ENCODE data around the gene SNPH. TPM values are rescaled to one million over a fixed set of nuclear protein-coding genes. Genes with fewer than 3 reads are reported as not detected.
A peak's percentile ranks its signal among the peaks of the same experiment; 100 is the strongest.

SNPH gene
- total and polyA plus RNA-seq, 11 donors, result 4.3 to 17.4 (median 11.1) TPM

GRCh38 chr20:1335961-1336698 lies 70.0 kb downstream of the SNPH start:
- no peak for ATAC-seq

GRCh38 chr20:1336699-1337367 lies 70.7 kb downstream of the SNPH start:
- Histone ChIP-seq H3K4me3 (peak overlapping the region in 3 of 12 donors; percentile 6 to 13 (median 10)), H3K9me3 (no peaks in the 10 kb centered on the region), H3K4me1 (peaks cover 9 to 50% (median 28%) of the 10 kb centered on the region in 12 donors), H3K27ac (peak overlapping the region; percentile 65 to 85 (median 75)), H3K27me3 (no peaks in the 10 kb centered on the region), H3K36me3 (peaks cover 0 to 11% (median 4%) of the 10 kb centered on the region in 9 donors)
- ATAC-seq (peak; percentile 91 to 97 (median 94)), DNase-seq (peak; percentile 87 to 91 (median 89))
- no peak for TF ChIP-seq POLR2A (IDR thresholded peaks at IDR 0.05)
- no peak for TF ChIP-seq CTCF (IDR thresholded peaks at IDR 0.05)
- WGBS, 4 donors, result 22 to 35% (median 24%) methylated on average over 14 of the region's 14 CpGs
- intact Hi-C loops (cut with DNase I), result loop anchor here in 2 of 10 donors (5.0 kb wide), 3 partner anchors 35 to 55 kb away; partner anchors contain the start of gene FKBP1A (in 1 of the 2)

More at GRCh38 chr20:1335961-1336698, 70.0 kb downstream of the SNPH start:
- Histone ChIP-seq H3K27me3 (no peaks in the 10 kb centered on the region), H3K36me3 (peaks cover 0 to 11% (median 4%) of the 10 kb centered on the region in 9 donors), H3K4me1 (peaks cover 9 to 54% (median 33%) of the 10 kb centered on the region in 12 donors), H3K4me3 (no peak overlapping the region), H3K27ac (peak overlapping the region; percentile 21 to 85 (median 75)), H3K9me3 (no peaks in the 10 kb centered on the region)
- 57 to 66% (median 58%) methylated on average over 6 of the region's 6 CpGs for WGBS, 4 donors
- DNase-seq, result peak in 1 of 5 donors; percentile 16
- TF ChIP-seq POLR2A (IDR thresholded peaks at IDR 0.05) (no peak), CTCF (IDR thresholded peaks at IDR 0.05) (no peak)
- intact Hi-C loops (cut with DNase I), result loop anchor here in 2 of 10 donors (5.0 kb wide), 3 partner anchors 36 to 56 kb away; partner anchors contain the start of gene FKBP1A (in 1 of the 2)

GRCh38 chr20:1337441-1337840 lies 71.3 kb downstream of the SNPH start:
- Histone ChIP-seq H3K4me1 (peaks cover 9 to 51% (median 28%) of the 10 kb centered on the region in 12 donors), H3K36me3 (peaks cover 0 to 9% (median 4%) of the 10 kb centered on the region in 9 donors), H3K4me3 (peak overlapping the region in 3 of 12 donors; percentile 6 to 13 (median 10)), H3K27ac (peak overlapping the region; percentile 24 to 83 (median 75)), H3K27me3 (no peaks in the 10 kb centered on the region), H3K9me3 (no peaks in the 10 kb centered on the region)
- TF ChIP-seq POLR2A (IDR thresholded peaks at IDR 0.05) (no peak), CTCF (IDR thresholded peaks at IDR 0.05) (no peak)
- WGBS, 4 donors, result 31 to 56% (median 40%) methylated on average over 5 of the region's 5 CpGs
- intact Hi-C loops (cut with DNase I), result loop anchor here in 2 of 10 donors (5.0 kb wide), 3 partner anchors 35 to 55 kb away; partner anchors contain the start of gene FKBP1A (in 1 of the 2)
- ATAC-seq, result no peak
- peak in 1 of 5 donors; percentile 7 for DNase-seq
